OCI-LY1 (cell line): ENCODE measurements around the gene EWSR1.

Experiments used
- H2AFZ ChIP-seq: fragments of 200-600 bp; sonication (generic), shearing (Covaris generic); 2 replicates; pipeline ENCODE4 v1.6.0; 2014; ENCODE audit warnings: antibody characterized with exemption, mild to moderate bottlenecking, low read length
- H3F3A ChIP-seq: fragments of 200-600 bp; sonication (generic), shearing (Covaris generic); 2 replicates; pipeline ENCODE4 v1.6.0; 2014; ENCODE audit warnings: mild to moderate bottlenecking, antibody characterized with exemption, low read length, moderate library complexity; ENCODE audit not compliant: insufficient read depth
- H3K27ac ChIP-seq: fragments of 200-600 bp; sonication (generic); 2 replicates; pipeline ENCODE4 v1.5.1; 2014; ENCODE audit warnings: low read length, mixed run types, mild to moderate bottlenecking, low read depth; ENCODE audit not compliant: poor library complexity, severe bottlenecking
- H3K27me3 ChIP-seq: fragments of 200-600 bp; sonication (generic); 2 replicates; pipeline ENCODE4 v1.6.0; 2014; ENCODE audit warnings: antibody characterized with exemption, mild to moderate bottlenecking, low read length, moderate library complexity; ENCODE audit not compliant: insufficient read depth
- H3K36me3 ChIP-seq: fragments of 200-600 bp; sonication (generic); 2 replicates; pipeline ENCODE4 v1.6.1; 2014; ENCODE audit warnings: mild to moderate bottlenecking, antibody characterized with exemption, low read length, moderate library complexity, mixed read lengths; ENCODE audit not compliant: insufficient read depth
- H3K4me1 ChIP-seq: fragments of 200-600 bp; sonication (generic); 2 replicates; pipeline ENCODE4 v1.5.1; 2014; ENCODE audit warnings: mild to moderate bottlenecking, low read length, moderate library complexity; ENCODE audit not compliant: insufficient read depth, severe bottlenecking
- H3K4me2 ChIP-seq: fragments of 200-600 bp; sonication (generic), shearing (Covaris generic); 2 replicates; pipeline ENCODE4 v1.6.1; 2014; ENCODE audit warnings: low read length
- H3K4me3 ChIP-seq: fragments of 200-600 bp; sonication (generic); 2 replicates; pipeline ENCODE4 v1.5.1; 2014; ENCODE audit warnings: low read length, low read depth, mild to moderate bottlenecking, mixed read lengths; ENCODE audit not compliant: poor library complexity, severe bottlenecking
- H3K79me2 ChIP-seq: fragments of 200-600 bp; shearing (Covaris generic); 2 replicates; pipeline ENCODE4 v1.6.1; 2016; ENCODE audit warnings: mixed run types, low read length, mixed read lengths; ENCODE audit not compliant: insufficient read depth
- H3K9ac ChIP-seq: fragments of 200-600 bp; sonication (generic), shearing (Covaris generic); 2 replicates; pipeline ENCODE4 v1.6.1; 2014; ENCODE audit warnings: mild to moderate bottlenecking, low read length, mixed read lengths
- H3K9me2 ChIP-seq: fragments of 200-600 bp; sonication (generic), shearing (Covaris generic); 2 replicates; pipeline ENCODE4 v1.6.1; 2014; ENCODE audit warnings: low read depth, mild to moderate bottlenecking, low read length, mixed read lengths
- H3K9me3 ChIP-seq: fragments of 200-600 bp; shearing (Covaris generic); 2 replicates; pipeline ENCODE4 v1.6.1; 2014; ENCODE audit warnings: low read length, mixed read lengths
- H4K20me1 ChIP-seq: fragments of 200-600 bp; sonication (generic), shearing (Covaris generic); 2 replicates; pipeline ENCODE4 v1.6.0; 2016; ENCODE audit warnings: mild to moderate bottlenecking, low read length; ENCODE audit not compliant: insufficient read depth
- CTCF ChIP-seq: fragments of 200-600 bp; sonication (generic), shearing (Covaris generic); IDR thresholded peaks from 2 replicates; pipeline ENCODE4 v1.5.1; 2017; ENCODE audit warnings: mild to moderate bottlenecking, antibody characterized with exemption, low read length, moderate library complexity, mixed read lengths
- EZH2 ChIP-seq: fragments of 200-600 bp; sonication (generic), shearing (Covaris generic); IDR thresholded peaks from 2 replicates; pipeline ENCODE4 v1.8.0; 2017; ENCODE audit warnings: borderline replicate concordance, mixed run types, mild to moderate bottlenecking, antibody characterized with exemption, low read length, moderate library complexity, mixed read lengths

EWSR1 gene

GRCh38 chr22:29307596-29308147, 39.6 kb downstream of the EWSR1 start:
- Histone ChIP-seq H3K4me1 (peaks cover 8% of the 10 kb centered on the region), H4K20me1 (no peaks in the 10 kb centered on the region)

GRCh38 chr22:29308148-29308790, 40.2 kb downstream of the EWSR1 start:
- Histone ChIP-seq H3K79me2 (no peaks in the 10 kb centered on the region), H3K9me2 (no peaks in the 10 kb centered on the region), H3K9ac (no peak overlapping the region), H3K27ac (no peak overlapping the region), H3K9me3 (no peaks in the 10 kb centered on the region), H4K20me1 (no peaks in the 10 kb centered on the region), H2AFZ (no peak overlapping the region), H3K4me2 (no peak overlapping the region), H3K4me3 (no peak overlapping the region), H3K36me3 (no peaks in the 10 kb centered on the region), H3K27me3 (peaks cover 8% of the 10 kb centered on the region; the same call in 1 of the 2 replicates), H3F3A (no peaks in the 10 kb centered on the region), H3K4me1 (peaks cover 8% of the 10 kb centered on the region)
- TF ChIP-seq EZH2 (no peak), CTCF (no peak)

More at GRCh38 chr22:29307596-29308147, 39.6 kb downstream of the EWSR1 start:
- Histone ChIP-seq H3K9me2 (no peaks in the 10 kb centered on the region), H3K36me3 (no peaks in the 10 kb centered on the region), H3K9ac (no peak overlapping the region), H2AFZ (no peak overlapping the region), H3K4me2 (no peak overlapping the region), H3F3A (no peaks in the 10 kb centered on the region), H3K9me3 (no peaks in the 10 kb centered on the region), H3K27ac (no peak overlapping the region), H3K79me2 (no peaks in the 10 kb centered on the region), H3K27me3 (peaks cover 8% of the 10 kb centered on the region; the same call in 1 of the 2 replicates), H3K4me3 (no peak overlapping the region)
- TF ChIP-seq EZH2 (no peak), CTCF (no peak)

- H3K9me3 ChIP-seq = no peaks in the 10 kb centered on the region
- H3K4me1 ChIP-seq = peaks cover 8% of the 10 kb centered on the region
- TF ChIP-seq CTCF (no peak), EZH2 (no peak)
- no peaks in the 10 kb centered on the region for H3F3A ChIP-seq
- H3K27ac ChIP-seq = no peak overlapping the region
- no peaks in the 10 kb centered on the region for H3K9me2 ChIP-seq
- peaks cover 8% of the 10 kb centered on the region; the same call in 1 of the 2 replicates for H3K27me3 ChIP-seq
- H3K9ac ChIP-seq = no peak overlapping the region
- no peak overlapping the region for H3K4me2 ChIP-seq
- no peaks in the 10 kb centered on the region for H4K20me1 ChIP-seq
- no peaks in the 10 kb centered on the region for H3K36me3 ChIP-seq
- H3K4me3 ChIP-seq = no peak overlapping the region
- no peaks in the 10 kb centered on the region for H3K79me2 ChIP-seq
- no peak overlapping the region for H2AFZ ChIP-seq
These were observed 40.8 kb downstream of the EWSR1 start for GRCh38 chr22:29308791-29309262.
